HG03066 (cell line): ENCODE measurements around the gene ISCA1.

Experiments used
- ATAC-seq: cut with Tn5 transposase; IDR thresholded peaks from one replicate; pipeline ENCODE4 v1.9.1; 2021; ENCODE audit warnings: low read depth; ENCODE audit not compliant: unreplicated experiment

The ISCA1 gene

GRCh38 chr9:86287013-86287412 is 4.7 kb upstream of the ISCA1 start:
- no peak for ATAC-seq

GRCh38 chr9:86286278-86286677 is 3.9 kb upstream of the ISCA1 start:
- ATAC-seq = no peak

GRCh38 chr9:86285261-86285660 is 2.9 kb upstream of the ISCA1 start:
- ATAC-seq = no peak

- ATAC-seq = peak; percentile 11
These were observed 719 bp upstream of the ISCA1 start for GRCh38 chr9:86282979-86283535.

GRCh38 chr9:86281593-86282076 is 703 bp downstream of the ISCA1 start:
- ATAC-seq = peak; percentile 25

GRCh38 chr9:86280580-86280979 is 1.8 kb downstream of the ISCA1 start:
- no peak for ATAC-seq

GRCh38 chr9:86279839-86280238 is 2.5 kb downstream of the ISCA1 start:
- no peak for ATAC-seq

- no peak for ATAC-seq
These were observed 5.3 kb downstream of the ISCA1 start for GRCh38 chr9:86277072-86277471.

- ATAC-seq = no peak
These were observed 6.4 kb downstream of the ISCA1 start for GRCh38 chr9:86275962-86276361.

GRCh38 chr9:86274821-86275643 is 7.3 kb downstream of the ISCA1 start:
- no peak for ATAC-seq

GRCh38 chr9:86272221-86272620 is 10.1 kb downstream of the ISCA1 start:
- ATAC-seq = no peak

GRCh38 chr9:86263876-86264275 is 18.5 kb downstream of the ISCA1 start:
- no peak for ATAC-seq

GRCh38 chr9:86262492-86262891 is 19.8 kb downstream of the ISCA1 start:
- ATAC-seq = no peak

- ATAC-seq = no peak
These were observed 22.8 kb downstream of the ISCA1 start, which contains the start of gene C9orf153 for GRCh38 chr9:86259557-86259956. Gene C9orf153 (minus strand): TSS chr9:86259657. CDS start chr9:86229603, 30,054 bp downstream.

- ATAC-seq = no peak
These were observed 24.9 kb downstream of the ISCA1 start for GRCh38 chr9:86257391-86257790.

GRCh38 chr9:86256653-86257052 is 25.7 kb downstream of the ISCA1 start:
- no peak for ATAC-seq

GRCh38 chr9:86253577-86253976 is 28.8 kb downstream of the ISCA1 start:
- no peak for ATAC-seq

GRCh38 chr9:86252870-86253269 is 29.5 kb downstream of the ISCA1 start:
- ATAC-seq = no peak

GRCh38 chr9:86250123-86250522 is 32.2 kb downstream of the ISCA1 start:
- ATAC-seq = no peak

GRCh38 chr9:86248746-86249145 is 33.6 kb downstream of the ISCA1 start:
- no peak for ATAC-seq

- peak; percentile 79 for ATAC-seq
These were observed 35.6 kb downstream of the ISCA1 start for GRCh38 chr9:86246752-86247161.

- no peak for ATAC-seq
These were observed 40.3 kb downstream of the ISCA1 start for GRCh38 chr9:86242071-86242470.
